Measurements from ENCODE around the gene TIGAR.

DNA sequence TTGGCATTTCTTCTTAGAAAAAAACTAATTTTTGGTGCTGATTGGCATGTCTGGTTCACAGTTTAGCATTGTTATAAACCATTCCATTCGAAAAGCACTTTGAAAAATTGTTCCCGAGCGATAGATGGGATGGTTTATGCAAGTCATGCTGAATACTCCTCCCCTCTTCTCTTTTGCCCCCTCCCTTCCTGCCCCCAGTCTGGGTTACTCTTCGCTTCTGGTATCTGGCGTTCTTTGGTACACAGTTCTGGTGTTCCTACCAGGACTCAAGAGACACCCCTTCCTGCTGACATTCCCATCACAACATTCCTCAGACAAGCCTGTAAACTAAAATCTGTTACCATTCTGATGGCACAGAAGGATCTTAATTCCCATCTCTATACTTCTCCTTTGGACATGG lies 20.1 kb upstream of the TIGAR start:
- TF ChIP-seq, protein P1, sequence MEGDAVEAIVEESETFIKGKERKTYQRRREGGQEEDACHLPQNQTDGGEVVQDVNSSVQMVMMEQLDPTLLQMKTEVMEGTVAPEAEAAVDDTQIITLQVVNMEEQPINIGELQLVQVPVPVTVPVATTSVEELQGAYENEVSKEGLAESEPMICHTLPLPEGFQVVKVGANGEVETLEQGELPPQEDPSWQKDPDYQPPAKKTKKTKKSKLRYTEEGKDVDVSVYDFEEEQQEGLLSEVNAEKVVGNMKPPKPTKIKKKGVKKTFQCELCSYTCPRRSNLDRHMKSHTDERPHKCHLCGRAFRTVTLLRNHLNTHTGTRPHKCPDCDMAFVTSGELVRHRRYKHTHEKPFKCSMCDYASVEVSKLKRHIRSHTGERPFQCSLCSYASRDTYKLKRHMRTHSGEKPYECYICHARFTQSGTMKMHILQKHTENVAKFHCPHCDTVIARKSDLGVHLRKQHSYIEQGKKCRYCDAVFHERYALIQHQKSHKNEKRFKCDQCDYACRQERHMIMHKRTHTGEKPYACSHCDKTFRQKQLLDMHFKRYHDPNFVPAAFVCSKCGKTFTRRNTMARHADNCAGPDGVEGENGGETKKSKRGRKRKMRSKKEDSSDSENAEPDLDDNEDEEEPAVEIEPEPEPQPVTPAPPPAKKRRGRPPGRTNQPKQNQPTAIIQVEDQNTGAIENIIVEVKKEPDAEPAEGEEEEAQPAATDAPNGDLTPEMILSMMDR (IDR thresholded peaks at IDR 0.05) = no peak
- TF ChIP-seq EZH2phosphoT487 (IDR thresholded peaks at IDR 0.05) (no peak), EZH2 (IDR thresholded peaks at IDR 0.05) (no peak)

Data from neural progenitor cell (in vitro differentiated cells).